IMR-90 (cell line): ENCODE measurements around the gene BTBD9. TPM values are rescaled to one million over a fixed set of nuclear protein-coding genes. Genes with fewer than 3 reads are reported as not detected.

Source experiments
- ATAC-seq: fragments of 200-7000 bp; cut with Tn5 transposase; 2 replicates; pipeline ENCODE4 v1.9.1; 2020; ENCODE audit warnings: low read depth, mild to moderate bottlenecking, moderate library complexity
- BruUV-seq: library from RNA; stranded (reverse); fragments of 400-500 nt; replicated peaks from 2 replicates; lab custom pipeline; 2021; lab: Mats Ljungman, UMichigan
- CTCF ChIA-PET: fragments of 300-600 bp; formaldehyde crosslinking; extraction: SDS; loops from one replicate; lab custom pipeline; 2021; ENCODE audit warnings: antibody characterized with exemption; lab: Yijun Ruan, JAX
- POLR2A ChIA-PET: fragments of 300-600 bp; sonication (Branson Sonifier 250); formaldehyde crosslinking; loops from one replicate; lab custom pipeline; 2022; ENCODE audit warnings: antibody characterized with exemption; ENCODE audit not compliant: unreplicated experiment; lab: Charles Lee
- DNase-seq: peaks from one replicate; pipeline ENCODE4 v3.0.0; 2013
- H2AFZ ChIP-seq: replicated peaks from 2 replicates; pipeline ENCODE3; 2013; ENCODE audit warnings: low read length, mild to moderate bottlenecking; ENCODE audit not compliant: poor library complexity
- H2AK5ac ChIP-seq: 2 replicates; pipeline ENCODE4 v1.6.1; 2013; ENCODE audit warnings: low read depth, low read length, inconsistent platforms
- H2AK9ac ChIP-seq: replicated peaks from 2 replicates; pipeline ENCODE3; 2013; ENCODE audit warnings: mild to moderate bottlenecking, low read depth, low read length, moderate library complexity; ENCODE audit not compliant: poor library complexity
- H2BK120ac ChIP-seq: 2 replicates; pipeline ENCODE4 v1.6.1; 2013; ENCODE audit warnings: low read depth, low read length, inconsistent platforms
- H2BK15ac ChIP-seq: 3 replicates; pipeline ENCODE4 v1.6.1; 2013; ENCODE audit warnings: low read depth, low read length, inconsistent platforms
- H2BK20ac ChIP-seq: 2 replicates; pipeline ENCODE4 v1.6.1; 2013; ENCODE audit warnings: low read depth, mild to moderate bottlenecking, inconsistent platforms, low read length, moderate library complexity
- H2BK5ac ChIP-seq: 2 replicates; pipeline ENCODE4 v1.6.1; 2013; ENCODE audit warnings: mild to moderate bottlenecking, low read depth, low read length, inconsistent platforms; ENCODE audit not compliant: poor library complexity, severe bottlenecking
- H3K14ac ChIP-seq: replicated peaks from 2 replicates; pipeline ENCODE4 v1.6.1; 2013; ENCODE audit warnings: low read depth, low read length, inconsistent platforms
- H3K18ac ChIP-seq: 2 replicates; pipeline ENCODE4 v1.6.1; 2013; ENCODE audit warnings: low read depth, low read length, control low read depth
- H3K23ac ChIP-seq: 2 replicates; pipeline ENCODE4 v1.6.1; 2013; ENCODE audit warnings: low read depth, low read length, inconsistent platforms
- H3K27ac ChIP-seq: 2 replicates; pipeline ENCODE4 v1.5.1; 2013; ENCODE audit warnings: mild to moderate bottlenecking, control low read depth, low read length; ENCODE audit not compliant: insufficient read depth
- H3K27me3 ChIP-seq: 2 replicates; pipeline ENCODE4 v1.6.1; 2013; ENCODE audit warnings: low read length; ENCODE audit not compliant: control insufficient read depth, insufficient read depth
- H3K36me3 ChIP-seq: 2 replicates; pipeline ENCODE4 v1.6.1; 2013; ENCODE audit warnings: low read length, mixed read lengths; ENCODE audit not compliant: control insufficient read depth, insufficient read depth
- H3K4ac ChIP-seq: 2 replicates; pipeline ENCODE4 v1.6.1; 2013; ENCODE audit warnings: low read depth, low read length, inconsistent platforms
- H3K4me1 ChIP-seq: 2 replicates; pipeline ENCODE4 v1.6.1; 2013; ENCODE audit warnings: low read length, mixed read lengths; ENCODE audit not compliant: control insufficient read depth, insufficient read depth
- H3K4me2 ChIP-seq: 2 replicates; pipeline ENCODE4 v1.6.1; 2013; ENCODE audit warnings: low read depth, mild to moderate bottlenecking, control low read depth, low read length, moderate library complexity
- H3K4me3 ChIP-seq: 2 replicates; pipeline ENCODE4 v1.5.1; 2013; ENCODE audit warnings: low read depth, mild to moderate bottlenecking, control low read depth, low read length, moderate library complexity; ENCODE audit not compliant: insufficient read depth
- H3K56ac ChIP-seq: 2 replicates; pipeline ENCODE4 v1.6.1; 2013; ENCODE audit warnings: low read length, inconsistent platforms; ENCODE audit not compliant: insufficient read depth; ENCODE audit errors: extremely low read depth
- H3K79me1 ChIP-seq, 2 experiments: 2 replicates each; pipeline ENCODE4 v1.6.1; 2013; ENCODE audit warnings: low read length in 2 of 2, inconsistent platforms in 1 of 2, low read depth in 1 of 2
- H3K9ac ChIP-seq: 2 replicates; pipeline ENCODE4 v1.6.1; 2013; ENCODE audit warnings: low read depth, low read length, control low read depth
- H3K9me1 ChIP-seq: 2 replicates; pipeline ENCODE4 v1.6.1; 2013; ENCODE audit warnings: low read length, inconsistent platforms; ENCODE audit not compliant: insufficient read depth
- H3K9me3 ChIP-seq: 2 replicates; pipeline ENCODE4 v1.6.1; 2013; ENCODE audit warnings: low read length; ENCODE audit not compliant: control insufficient read depth, insufficient read depth
- H4K20me1 ChIP-seq: 2 replicates; pipeline ENCODE4 v1.6.1; 2013; ENCODE audit warnings: low read length, inconsistent platforms; ENCODE audit not compliant: insufficient read depth
- H4K5ac ChIP-seq: 2 replicates; pipeline ENCODE4 v1.6.1; 2013; ENCODE audit warnings: mild to moderate bottlenecking, low read depth, low read length, control low read depth
- H4K8ac ChIP-seq, 2 experiments: 2 replicates each; pipeline ENCODE4 v1.6.1; 2013; ENCODE audit warnings: low read depth in 2 of 2, low read length in 2 of 2, control low read depth in 1 of 2, inconsistent platforms in 1 of 2
- H4K91ac ChIP-seq: 2 replicates; pipeline ENCODE4 v1.6.1; 2013; ENCODE audit warnings: low read depth, low read length, inconsistent platforms; ENCODE audit not compliant: insufficient read depth
- BHLHE40 ChIP-seq: fragments of 150-350 bp; IDR thresholded peaks from 2 replicates; pipeline ENCODE4 v1.6.1; 2016; ENCODE audit warnings: mild to moderate bottlenecking, low read depth, low read length
- CEBPB ChIP-seq: IDR thresholded peaks from 2 replicates; pipeline ENCODE4 v1.6.1; 2012; ENCODE audit warnings: low read depth, low read length, improper control_type of control experiment
- CHD1 ChIP-seq: IDR thresholded peaks from 2 replicates; pipeline ENCODE4 v1.6.1; 2012; ENCODE audit warnings: low read depth, low read length, improper control_type of control experiment
- FOS ChIP-seq: fragments of 150-350 bp; IDR thresholded peaks from 2 replicates; pipeline ENCODE4 v1.6.1; 2016; ENCODE audit warnings: low read depth, low read length
- MAFK ChIP-seq: IDR thresholded peaks from 2 replicates; pipeline ENCODE4 v1.6.1; 2012; ENCODE audit warnings: low read depth, low read length, improper control_type of control experiment
- MAZ ChIP-seq: IDR thresholded peaks from 2 replicates; pipeline ENCODE4 v1.6.1; 2012; ENCODE audit warnings: low read depth, mild to moderate bottlenecking, low read length, improper control_type of control experiment, moderate library complexity, borderline replicate concordance
- MXI1 ChIP-seq: IDR thresholded peaks from 2 replicates; pipeline ENCODE4 v1.6.1; 2012; ENCODE audit warnings: low read depth, mild to moderate bottlenecking, low read length, moderate library complexity, borderline replicate concordance
- NFE2L2 ChIP-seq: fragments of 150-350 bp; IDR thresholded peaks from 2 replicates; pipeline ENCODE4 v1.6.1; 2016; ENCODE audit warnings: low read depth, mild to moderate bottlenecking, low read length
- POLR2A ChIP-seq: IDR thresholded peaks from 2 replicates; pipeline ENCODE4 v1.6.1; 2012; ENCODE audit warnings: mild to moderate bottlenecking, low read depth, low read length
- RAD21 ChIP-seq: IDR thresholded peaks from 2 replicates; pipeline ENCODE4 v1.6.1; 2012; ENCODE audit warnings: low read length, improper control_type of control experiment
- RCOR1 ChIP-seq: IDR thresholded peaks from 2 replicates; pipeline ENCODE4 v1.6.1; 2012; ENCODE audit warnings: mild to moderate bottlenecking, low read length, improper control_type of control experiment; ENCODE audit not compliant: insufficient replicate concordance
- RFX5 ChIP-seq: IDR thresholded peaks from 2 replicates; pipeline ENCODE4 v1.8.0; 2012; ENCODE audit warnings: low read depth, mild to moderate bottlenecking, low read length, moderate library complexity
- SMC3 ChIP-seq: fragments of 150-350 bp; IDR thresholded peaks from 2 replicates; pipeline ENCODE4 v1.6.1; 2016; ENCODE audit warnings: low read depth, mild to moderate bottlenecking, antibody characterized with exemption, low read length, moderate library complexity
- WGBS, 2 experiments: methylation state at CpG; one replicate each; pipeline versions ENCODE4 v1.1.5 to v1.1.7; 2013; ENCODE audit warnings: missing lambda C conversion rate in 2 of 2; ENCODE audit not compliant: insufficient read length in 1 of 2; ENCODE audit errors: extremely low coverage in 2 of 2; 5-methylcytosine and 5-hydroxymethylcytosine counted together
- dilution Hi-C: fragments of 300-500 bp; cut with HindIII; formaldehyde crosslinking; loops from one replicate; pipeline ENCODE4 v1.14.3; 2018; ENCODE audit warnings: low sequenced_read_pairs; ENCODE audit not compliant: unreplicated experiment
- in situ Hi-C: fragments of 300-500 bp; cut with MboI; formaldehyde crosslinking; loops from 3 replicates; pipeline ENCODE4 v1.14.3; 2019; ENCODE audit warnings: low sequenced_read_pairs, inconsistent platforms, mixed read lengths
- intact Hi-C: fragments of 100-400 bp; cut with micrococcal nuclease; formaldehyde crosslinking; loops from 2 replicates; pipeline ENCODE4 v1.10.0; 2022
- polyA plus RNA-seq, 3 experiments: library from polyadenylated mRNA; depleted of rRNA; stranded (reverse); fragments of >200 nt; gene quantifications; 2 replicates each; pipeline ENCODE4 v1.2.3, GENCODE V29; 2012; ENCODE audit warnings: low replicate concordance in 1 of 3
- total RNA-seq: library from RNA; depleted of rRNA; stranded (reverse); fragments of >200 nt; gene quantifications from 2 replicates; pipeline ENCODE4 v1.2.3, GENCODE V29; 2012
- TF ChIP-seq, protein P1 (sequence below): conservative IDR thresholded peaks from 2 replicates; pipeline ENCODE4 v1.5.1; 2012; ENCODE audit warnings: mild to moderate bottlenecking, low read depth, low read length, improper control_type of control experiment
- TF ChIP-seq, protein P2 (sequence below): fragments of 150-350 bp; IDR thresholded peaks from 2 replicates; pipeline ENCODE4 v1.6.1; 2016; ENCODE audit warnings: low read depth, mild to moderate bottlenecking, low read length, moderate library complexity, borderline replicate concordance
- TF ChIP-seq, protein P3 (sequence below): fragments of 150-350 bp; IDR thresholded peaks from 2 replicates; pipeline ENCODE4 v1.6.1; 2017; ENCODE audit warnings: mild to moderate bottlenecking, antibody characterized with exemption, low read length, low read depth

The BTBD9 gene
- total and polyA plus RNA-seq, 2 of the 4 experiments (the other 2 are of a cell fraction) = 4.1 to 22.0 TPM

DNA sequence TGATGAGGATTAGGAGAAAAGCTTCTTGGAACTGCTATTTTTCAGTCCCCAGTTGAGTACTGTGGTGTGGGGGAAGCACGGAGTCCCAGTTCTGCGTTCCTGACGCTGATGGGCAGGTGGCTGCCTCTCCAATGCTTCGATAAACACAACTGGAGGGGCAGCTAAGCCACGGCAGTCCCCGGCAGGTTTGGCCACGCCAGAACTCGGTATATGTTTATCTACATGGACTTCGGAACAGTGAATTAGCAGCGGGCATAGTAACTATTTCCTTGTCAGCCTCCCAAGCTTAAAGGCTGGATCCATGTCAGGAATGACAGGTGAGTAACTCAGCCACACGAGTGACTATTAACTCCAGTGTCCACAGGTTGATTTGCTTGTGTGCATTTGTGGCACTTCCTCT, 465.8 kb downstream of the BTBD9 start:
- Histone ChIP-seq H3K9me3 (no peaks in the 10 kb centered on the region), H3K4ac (no peak overlapping the region), H3K18ac (no peak overlapping the region), H3K27me3 (no peaks in the 10 kb centered on the region), H2AK5ac (no peak overlapping the region), H4K91ac (no peak overlapping the region), H2BK120ac (no peak overlapping the region), H3K27ac (no peak overlapping the region), H2BK15ac (no peak overlapping the region), H3K14ac (no peak overlapping the region), H3K4me2 (no peak overlapping the region), H3K23ac (no peak overlapping the region), H3K79me1 (no peaks in the 10 kb centered on the region; a peak in 1 of 4 replicates), H2AK9ac (no peak overlapping the region), H2BK5ac (no peak overlapping the region), H3K4me3 (no peak overlapping the region), H3K36me3 (peaks cover 2% of the 10 kb centered on the region; the same call in 1 of the 2 replicates), H3K4me1 (no peaks in the 10 kb centered on the region), H2BK20ac (no peak overlapping the region), H3K9me1 (peaks cover 3% of the 10 kb centered on the region; the same call in 1 of the 2 replicates), H3K9ac (no peak overlapping the region), H4K20me1 (no peaks in the 10 kb centered on the region; the same call in 1 of the 2 replicates), H3K56ac (no peak overlapping the region), H2AFZ (no peak overlapping the region), H4K8ac (no peak overlapping the region), H4K5ac (no peak overlapping the region)
- intact Hi-C loops (no loop called here), dilution Hi-C loops (no loop called here), in situ Hi-C loops (no loop called here)
- WGBS, 2 experiments = 97% methylated on average over 10 of the region's 11 CpGs; no CpG with 5 or more reads in 1 of the 2 experiments
- BruUV-seq = no TSS peak
- ChIA-PET CTCF (no interaction called here), POLR2A (interaction anchor here (0.6 kb wide), 1 partner anchor 18 kb away, joined by 3 read pairs; no protein-coding TSS in a partner anchor)
- ATAC-seq (no peak), DNase-seq (no peak)
- TF ChIP-seq CHD1 (no peak), POLR2A (no peak), FOS (no peak), RFX5 (no peak), MXI1 (no peak), MAZ (no peak), BHLHE40 (no peak), MAFK (no peak), SMC3 (no peak), RAD21 (no peak), NFE2L2 (no peak), RCOR1 (no peak), CEBPB (no peak)
- TF ChIP-seq, protein P1, sequence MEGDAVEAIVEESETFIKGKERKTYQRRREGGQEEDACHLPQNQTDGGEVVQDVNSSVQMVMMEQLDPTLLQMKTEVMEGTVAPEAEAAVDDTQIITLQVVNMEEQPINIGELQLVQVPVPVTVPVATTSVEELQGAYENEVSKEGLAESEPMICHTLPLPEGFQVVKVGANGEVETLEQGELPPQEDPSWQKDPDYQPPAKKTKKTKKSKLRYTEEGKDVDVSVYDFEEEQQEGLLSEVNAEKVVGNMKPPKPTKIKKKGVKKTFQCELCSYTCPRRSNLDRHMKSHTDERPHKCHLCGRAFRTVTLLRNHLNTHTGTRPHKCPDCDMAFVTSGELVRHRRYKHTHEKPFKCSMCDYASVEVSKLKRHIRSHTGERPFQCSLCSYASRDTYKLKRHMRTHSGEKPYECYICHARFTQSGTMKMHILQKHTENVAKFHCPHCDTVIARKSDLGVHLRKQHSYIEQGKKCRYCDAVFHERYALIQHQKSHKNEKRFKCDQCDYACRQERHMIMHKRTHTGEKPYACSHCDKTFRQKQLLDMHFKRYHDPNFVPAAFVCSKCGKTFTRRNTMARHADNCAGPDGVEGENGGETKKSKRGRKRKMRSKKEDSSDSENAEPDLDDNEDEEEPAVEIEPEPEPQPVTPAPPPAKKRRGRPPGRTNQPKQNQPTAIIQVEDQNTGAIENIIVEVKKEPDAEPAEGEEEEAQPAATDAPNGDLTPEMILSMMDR = no peak
- TF ChIP-seq, protein P2, sequence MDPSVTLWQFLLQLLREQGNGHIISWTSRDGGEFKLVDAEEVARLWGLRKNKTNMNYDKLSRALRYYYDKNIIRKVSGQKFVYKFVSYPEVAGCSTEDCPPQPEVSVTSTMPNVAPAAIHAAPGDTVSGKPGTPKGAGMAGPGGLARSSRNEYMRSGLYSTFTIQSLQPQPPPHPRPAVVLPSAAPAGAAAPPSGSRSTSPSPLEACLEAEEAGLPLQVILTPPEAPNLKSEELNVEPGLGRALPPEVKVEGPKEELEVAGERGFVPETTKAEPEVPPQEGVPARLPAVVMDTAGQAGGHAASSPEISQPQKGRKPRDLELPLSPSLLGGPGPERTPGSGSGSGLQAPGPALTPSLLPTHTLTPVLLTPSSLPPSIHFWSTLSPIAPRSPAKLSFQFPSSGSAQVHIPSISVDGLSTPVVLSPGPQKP = no peak
- TF ChIP-seq, protein P3, sequence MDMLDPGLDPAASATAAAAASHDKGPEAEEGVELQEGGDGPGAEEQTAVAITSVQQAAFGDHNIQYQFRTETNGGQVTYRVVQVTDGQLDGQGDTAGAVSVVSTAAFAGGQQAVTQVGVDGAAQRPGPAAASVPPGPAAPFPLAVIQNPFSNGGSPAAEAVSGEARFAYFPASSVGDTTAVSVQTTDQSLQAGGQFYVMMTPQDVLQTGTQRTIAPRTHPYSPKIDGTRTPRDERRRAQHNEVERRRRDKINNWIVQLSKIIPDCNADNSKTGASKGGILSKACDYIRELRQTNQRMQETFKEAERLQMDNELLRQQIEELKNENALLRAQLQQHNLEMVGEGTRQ = no peak
